Smooth muscle cell (in vitro differentiated cells): ENCODE measurements around the gene PAX2. TPM values are rescaled to one million over a fixed set of nuclear protein-coding genes. Genes with fewer than 3 reads are reported as not detected.

Source experiments
- DNase-seq: peaks from one replicate; lab custom pipeline; 2025; ENCODE audit not compliant: unreplicated experiment; lab: John Stamatoyannopoulos, UW
- H2AFZ ChIP-seq: fragments of 200-600 bp; sonication (generic); 2 replicates; pipeline ENCODE4 v1.6.0; 2016; ENCODE audit warnings: antibody characterized with exemption, low read depth, mild to moderate bottlenecking
- H3F3A ChIP-seq: fragments of 200-600 bp; sonication (generic); 2 replicates; pipeline ENCODE4 v1.6.0; 2017; ENCODE audit warnings: antibody characterized with exemption, low read depth
- H3K27ac ChIP-seq: fragments of 200-600 bp; sonication (generic); 2 replicates; pipeline ENCODE4 v1.5.1; 2016; ENCODE audit warnings: low read depth, mild to moderate bottlenecking
- H3K27me3 ChIP-seq: fragments of 200-600 bp; sonication (generic); 2 replicates; pipeline ENCODE4 v1.6.1; 2016; ENCODE audit warnings: low read depth, mild to moderate bottlenecking
- H3K36me3 ChIP-seq: fragments of 200-600 bp; sonication (generic); 2 replicates; pipeline ENCODE4 v1.5.1; 2016; ENCODE audit warnings: low read depth
- H3K4me1 ChIP-seq: fragments of 200-600 bp; sonication (generic); 2 replicates; pipeline ENCODE4 v1.5.1; 2016; ENCODE audit warnings: low read depth
- H3K4me2 ChIP-seq: fragments of 200-600 bp; sonication (generic); 2 replicates; pipeline ENCODE4 v1.6.0; 2016; ENCODE audit warnings: mild to moderate bottlenecking
- H3K4me3 ChIP-seq: fragments of 200-600 bp; sonication (generic); 2 replicates; pipeline ENCODE4 v1.5.1; 2016; ENCODE audit warnings: mild to moderate bottlenecking
- H3K79me2 ChIP-seq: fragments of 200-600 bp; sonication (generic); 2 replicates; pipeline ENCODE4 v1.6.0; 2016; ENCODE audit warnings: low read depth, mild to moderate bottlenecking
- H3K9ac ChIP-seq: fragments of 200-600 bp; sonication (generic); 2 replicates; pipeline ENCODE4 v1.6.0; 2016; ENCODE audit warnings: low read depth
- H3K9me3 ChIP-seq: fragments of 200-600 bp; sonication (generic); replicated peaks from 2 replicates; pipeline ENCODE4 v1.5.1; 2016; ENCODE audit warnings: low read depth
- H4K20me1 ChIP-seq: fragments of 200-600 bp; sonication (generic); 2 replicates; pipeline ENCODE4 v1.6.0; 2016; ENCODE audit warnings: low read depth
- WGBS: methylation state at CpG from one replicate; pipeline ENCODE4 v1.1.7; 2016; ENCODE audit warnings: low lambda C conversion rate; 5-methylcytosine and 5-hydroxymethylcytosine counted together
- polyA plus RNA-seq: library from polyadenylated mRNA; unstranded; fragments of >200 nt; fragmentation: Nextera tagmentation; extraction: Ambion mirVana; gene quantifications from 2 replicates; pipeline ENCODE4 v1.2.1, GENCODE V29; 2016
- total RNA-seq: library from RNA; depleted of rRNA; stranded (reverse); fragments of >200 nt; gene quantifications from 2 replicates; pipeline ENCODE4 v1.2.3, GENCODE V29; 2014
- TF ChIP-seq, protein P1 (sequence below): fragments of 200-600 bp; sonication (generic); IDR thresholded peaks from 2 replicates; pipeline ENCODE4 v1.5.1; 2017; ENCODE audit warnings: borderline replicate concordance, mild to moderate bottlenecking, antibody characterized with exemption; ENCODE audit not compliant: insufficient read depth, poor library complexity, severe bottlenecking

Gene PAX2
- total and polyA plus RNA-seq, 2 experiments from 2014 or later: not detected

DNA sequence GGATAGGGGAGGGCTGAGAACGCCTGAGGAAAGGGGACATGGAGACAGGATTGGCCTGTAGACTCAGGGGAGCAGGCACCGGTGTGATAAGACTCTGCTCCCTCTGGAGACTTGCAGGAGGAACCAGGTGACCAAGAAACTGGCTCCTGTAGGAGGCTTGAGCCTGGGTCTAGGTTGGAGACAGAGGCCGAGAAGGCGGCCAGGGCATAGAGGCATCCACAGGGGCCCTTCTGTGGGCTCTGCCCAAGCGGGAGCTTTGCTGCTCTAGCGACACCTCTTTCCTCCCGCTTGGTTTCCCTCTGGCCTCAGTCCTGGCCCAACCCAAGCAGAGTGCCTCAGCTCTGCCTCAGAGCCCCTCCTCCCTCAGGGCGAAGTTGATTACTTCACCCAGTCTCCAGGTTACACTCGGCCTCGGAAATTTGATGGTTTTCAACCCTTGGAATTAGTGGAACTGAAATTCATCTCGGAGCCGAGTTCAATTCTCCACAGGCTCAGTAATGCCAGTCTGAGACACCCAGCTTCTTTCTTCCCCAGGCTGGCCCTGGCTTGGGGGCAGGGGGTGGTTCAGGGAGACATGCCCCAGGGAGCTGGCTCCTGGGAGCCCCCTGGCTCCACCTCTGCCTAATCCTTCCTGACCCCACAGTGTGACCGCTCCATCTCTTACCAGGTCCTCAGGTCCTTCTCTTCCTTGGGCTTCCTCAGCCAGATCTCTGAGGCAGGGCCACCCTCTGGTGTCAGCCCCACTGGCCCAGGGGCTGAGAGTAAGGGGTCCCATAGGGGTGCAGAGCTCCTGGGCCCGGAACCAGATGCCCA lies 60.4 kb downstream of the PAX2 start:
- no peaks in the 10 kb centered on the region for H3K9me3 ChIP-seq
- no peaks in the 10 kb centered on the region for H4K20me1 ChIP-seq
- no peaks in the 10 kb centered on the region for H3K79me2 ChIP-seq
- no peaks in the 10 kb centered on the region for H3F3A ChIP-seq
- 84% methylated on average over 14 of the region's 14 CpGs for WGBS
- H3K36me3 ChIP-seq: no peaks in the 10 kb centered on the region
- TF ChIP-seq, protein P1, sequence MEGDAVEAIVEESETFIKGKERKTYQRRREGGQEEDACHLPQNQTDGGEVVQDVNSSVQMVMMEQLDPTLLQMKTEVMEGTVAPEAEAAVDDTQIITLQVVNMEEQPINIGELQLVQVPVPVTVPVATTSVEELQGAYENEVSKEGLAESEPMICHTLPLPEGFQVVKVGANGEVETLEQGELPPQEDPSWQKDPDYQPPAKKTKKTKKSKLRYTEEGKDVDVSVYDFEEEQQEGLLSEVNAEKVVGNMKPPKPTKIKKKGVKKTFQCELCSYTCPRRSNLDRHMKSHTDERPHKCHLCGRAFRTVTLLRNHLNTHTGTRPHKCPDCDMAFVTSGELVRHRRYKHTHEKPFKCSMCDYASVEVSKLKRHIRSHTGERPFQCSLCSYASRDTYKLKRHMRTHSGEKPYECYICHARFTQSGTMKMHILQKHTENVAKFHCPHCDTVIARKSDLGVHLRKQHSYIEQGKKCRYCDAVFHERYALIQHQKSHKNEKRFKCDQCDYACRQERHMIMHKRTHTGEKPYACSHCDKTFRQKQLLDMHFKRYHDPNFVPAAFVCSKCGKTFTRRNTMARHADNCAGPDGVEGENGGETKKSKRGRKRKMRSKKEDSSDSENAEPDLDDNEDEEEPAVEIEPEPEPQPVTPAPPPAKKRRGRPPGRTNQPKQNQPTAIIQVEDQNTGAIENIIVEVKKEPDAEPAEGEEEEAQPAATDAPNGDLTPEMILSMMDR: no peak
- no peak overlapping the region for H3K4me2 ChIP-seq
- peaks cover 4% of the 10 kb centered on the region for H3K4me1 ChIP-seq
- H3K9ac ChIP-seq: no peak overlapping the region
- H3K4me3 ChIP-seq: no peak overlapping the region
- no peak for DNase-seq
- no peak overlapping the region for H2AFZ ChIP-seq
- peaks cover 26% of the 10 kb centered on the region for H3K27me3 ChIP-seq
- H3K27ac ChIP-seq: no peak overlapping the region

DNA sequence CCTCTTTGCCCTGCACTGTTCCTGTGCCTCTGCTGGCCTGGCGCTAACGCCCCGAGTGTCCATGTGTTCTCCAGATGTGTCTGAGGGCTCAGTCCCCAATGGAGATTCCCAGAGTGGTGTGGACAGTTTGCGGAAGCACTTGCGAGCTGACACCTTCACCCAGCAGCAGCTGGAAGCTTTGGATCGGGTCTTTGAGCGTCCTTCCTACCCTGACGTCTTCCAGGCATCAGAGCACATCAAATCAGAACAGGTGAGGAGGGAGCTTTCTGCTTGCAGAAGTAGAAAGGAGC lies 60.9 kb downstream of the PAX2 start:
- H3K4me2 ChIP-seq: no peak overlapping the region
- no peak overlapping the region for H3K4me3 ChIP-seq
- H3K4me1 ChIP-seq: peaks cover 4% of the 10 kb centered on the region
- H3K79me2 ChIP-seq: no peaks in the 10 kb centered on the region
- TF ChIP-seq, protein P1: no peak
- peaks cover 26% of the 10 kb centered on the region for H3K27me3 ChIP-seq
- no peaks in the 10 kb centered on the region for H4K20me1 ChIP-seq
- H3K36me3 ChIP-seq: no peaks in the 10 kb centered on the region
- WGBS: 86% methylated on average over 8 of the region's 8 CpGs
- no peak for DNase-seq
- no peak overlapping the region for H3K27ac ChIP-seq
- H3K9ac ChIP-seq: no peak overlapping the region
- no peak overlapping the region for H2AFZ ChIP-seq
- H3F3A ChIP-seq: no peaks in the 10 kb centered on the region
- H3K9me3 ChIP-seq: no peaks in the 10 kb centered on the region

GRCh38 chr10:100807241-100807951 lies 62.0 kb downstream of the PAX2 start:
- TF ChIP-seq, protein P1: no peak
- Histone ChIP-seq H3K4me2 (no peak overlapping the region), H3K4me3 (no peak overlapping the region), H3K9me3 (no peaks in the 10 kb centered on the region), H4K20me1 (no peaks in the 10 kb centered on the region), H3K79me2 (no peaks in the 10 kb centered on the region), H2AFZ (no peak overlapping the region), H3K27me3 (peaks cover 30% of the 10 kb centered on the region), H3K36me3 (no peaks in the 10 kb centered on the region), H3K9ac (no peak overlapping the region), H3K27ac (no peak overlapping the region), H3F3A (no peaks in the 10 kb centered on the region), H3K4me1 (peaks cover 4% of the 10 kb centered on the region)
- WGBS: 92% methylated on average over 17 of the region's 20 CpGs
- no peak for DNase-seq
